ENCODE data around the gene SULT4A1. TPM values are rescaled to one million over a fixed set of nuclear protein-coding genes. Genes with fewer than 3 reads are reported as not detected.

SULT4A1 gene
- total RNA-seq, 1 donor from 2014 or later = 0.50 TPM

DNA sequence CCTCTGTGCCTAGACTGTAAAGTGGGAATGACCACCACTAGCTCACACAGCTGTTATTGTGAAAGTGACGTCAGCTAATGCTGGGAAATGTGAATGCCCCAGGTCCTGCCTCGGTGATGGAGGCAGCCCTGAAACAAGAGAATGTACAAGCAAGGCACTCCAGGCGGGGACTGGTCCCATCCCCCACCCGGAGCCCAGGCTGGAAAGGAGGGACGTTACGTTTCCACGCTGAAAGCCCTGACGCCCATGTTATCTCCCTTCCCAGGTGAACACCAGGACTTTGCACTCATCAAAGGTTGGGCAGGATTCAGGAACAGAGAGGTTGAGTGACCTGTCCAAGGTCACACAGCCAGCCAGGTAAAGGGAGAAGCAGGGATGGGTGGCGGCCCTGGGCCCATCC lies 784 bp downstream of the SULT4A1 start:
- no peak for DNase-seq (ENCODE audit: low read depth)

DNA sequence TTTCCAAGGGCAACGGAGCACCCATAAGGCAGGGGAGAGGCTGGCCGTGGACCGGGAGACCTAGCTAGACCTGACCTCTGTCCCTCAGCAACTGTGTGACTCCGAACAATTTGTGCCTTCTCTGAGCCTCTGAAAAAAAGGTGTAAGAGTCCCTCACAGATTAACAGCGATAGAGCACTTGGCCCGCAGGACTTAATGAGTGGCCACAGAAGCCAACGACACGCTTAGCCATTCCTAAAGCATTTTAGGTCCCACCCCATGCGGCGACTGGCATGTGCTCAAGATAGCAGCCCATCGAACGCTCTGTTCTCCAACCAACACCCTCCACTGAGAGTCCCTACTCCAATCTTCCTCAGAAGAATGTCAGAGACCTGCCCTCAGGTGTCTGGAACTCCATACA lies 1.5 kb downstream of the SULT4A1 start:
- DNase-seq (ENCODE audit: low read depth) = no peak

DNA sequence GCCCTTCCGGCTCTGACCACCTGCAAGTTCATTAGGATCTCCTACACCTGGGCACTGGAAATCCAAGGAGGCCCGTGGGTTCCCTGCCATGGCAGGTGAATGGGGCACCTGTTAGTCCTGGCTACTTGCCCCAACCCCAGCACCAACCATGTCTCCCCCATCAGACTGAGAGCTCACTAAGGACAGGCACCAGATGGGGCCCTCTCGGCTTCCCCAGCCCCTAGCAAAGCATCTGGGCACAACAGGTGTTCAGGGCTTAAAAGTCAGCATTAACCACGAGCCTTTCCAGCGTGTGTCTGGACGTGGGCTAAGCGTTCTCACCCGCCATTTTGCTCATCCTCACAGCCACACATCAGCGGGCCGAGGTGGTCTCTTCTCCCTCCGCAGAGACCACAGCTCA lies 2.2 kb downstream of the SULT4A1 start:
- DNase-seq (ENCODE audit: low read depth) = no peak

DNA sequence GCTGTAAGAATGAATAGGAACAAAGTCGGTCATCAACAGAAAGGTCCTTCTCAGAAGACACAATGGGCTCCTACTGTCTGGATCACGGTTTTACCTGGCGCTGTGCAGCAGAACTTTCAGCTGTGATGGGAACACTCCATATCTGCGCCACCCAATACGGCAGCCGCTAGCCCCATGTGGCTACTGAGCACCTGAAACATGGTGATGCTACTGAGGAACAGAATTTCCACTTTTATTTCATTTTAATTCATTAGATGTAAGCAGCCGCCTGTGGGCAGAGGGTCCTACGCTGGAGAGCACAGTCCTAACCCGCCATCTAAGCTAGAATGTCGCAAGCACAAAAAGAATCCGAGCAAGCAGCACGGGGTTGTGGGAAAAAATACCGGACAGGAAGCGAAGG lies 2.7 kb downstream of the SULT4A1 start:
- DNase-seq (ENCODE audit: low read depth) = no peak

DNA sequence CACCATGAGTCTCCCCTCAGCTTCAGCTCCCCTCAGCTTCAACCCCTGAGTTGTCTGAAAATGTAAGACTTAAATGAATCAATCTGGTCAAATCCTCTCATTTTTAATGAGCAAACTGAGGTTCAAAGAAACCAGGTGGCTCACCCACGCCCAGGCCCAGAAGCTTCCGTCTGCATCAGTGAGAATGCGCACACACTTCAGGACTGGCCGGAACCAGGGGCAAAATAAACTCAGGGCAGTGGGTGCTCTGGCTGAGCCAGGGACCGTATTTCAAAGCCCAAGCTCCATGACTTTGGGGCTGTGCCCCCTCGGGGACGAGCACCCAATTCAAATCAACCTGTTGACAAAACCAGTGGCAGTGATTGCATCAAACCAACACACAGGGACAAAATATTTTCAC lies 3.1 kb downstream of the SULT4A1 start:
- no peak for DNase-seq (ENCODE audit: low read depth)

DNA sequence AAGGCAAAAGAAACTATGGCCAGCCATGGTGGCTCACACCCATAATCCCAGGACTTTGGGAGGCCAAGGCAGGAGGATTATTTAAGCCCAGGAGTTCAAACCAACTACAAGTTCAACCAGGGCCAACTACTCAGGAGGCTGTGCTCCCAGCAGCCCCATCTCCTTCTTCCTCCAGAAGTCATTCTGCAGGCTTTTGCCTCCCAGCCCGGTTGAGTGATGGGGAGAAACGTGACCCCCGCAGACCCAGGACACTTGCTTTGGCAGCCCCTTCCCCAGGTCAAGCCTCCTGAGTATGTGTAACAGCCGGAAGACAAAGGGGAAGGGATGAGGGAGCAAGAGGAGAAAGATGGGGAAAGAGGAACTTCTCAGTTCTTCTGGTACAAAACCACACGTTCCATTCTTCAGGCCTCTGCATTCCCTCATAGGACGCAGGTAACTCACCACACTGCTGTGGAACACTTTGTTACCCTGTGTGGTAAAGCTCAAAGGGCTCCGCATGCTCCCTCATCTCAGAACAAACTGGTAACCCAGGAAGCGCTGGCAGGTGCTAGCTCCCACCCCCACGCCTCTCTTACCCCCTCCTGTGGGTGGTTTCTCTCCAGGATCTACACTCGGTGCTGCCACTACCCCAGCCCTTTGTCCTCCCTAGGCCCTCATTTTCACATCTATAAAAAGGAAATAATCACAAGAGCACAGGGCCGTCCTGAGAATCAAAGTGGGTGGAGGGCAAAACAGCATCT lies 4.0 kb downstream of the SULT4A1 start:
- DNase-seq (ENCODE audit: low read depth) = no peak

DNA sequence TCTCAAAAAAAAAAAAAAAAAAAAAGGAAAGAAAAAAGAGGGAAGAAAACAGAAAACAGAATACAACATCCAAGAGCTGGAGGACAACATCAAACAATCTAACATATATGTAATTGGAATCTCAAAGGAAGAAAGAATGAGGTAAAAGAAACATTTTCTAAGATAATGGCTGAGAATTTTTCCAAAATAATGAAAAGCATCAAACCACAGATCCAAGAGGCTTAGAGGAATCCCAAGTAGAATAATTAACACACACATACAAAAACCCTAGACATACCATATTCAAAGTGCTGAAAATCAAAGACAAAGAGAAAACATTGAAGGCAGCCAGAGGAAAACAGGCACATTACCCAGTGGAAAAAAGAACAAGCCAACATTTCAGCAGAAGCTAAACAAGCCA lies 4.9 kb downstream of the SULT4A1 start:
- no peak for DNase-seq (ENCODE audit: low read depth)

DNA sequence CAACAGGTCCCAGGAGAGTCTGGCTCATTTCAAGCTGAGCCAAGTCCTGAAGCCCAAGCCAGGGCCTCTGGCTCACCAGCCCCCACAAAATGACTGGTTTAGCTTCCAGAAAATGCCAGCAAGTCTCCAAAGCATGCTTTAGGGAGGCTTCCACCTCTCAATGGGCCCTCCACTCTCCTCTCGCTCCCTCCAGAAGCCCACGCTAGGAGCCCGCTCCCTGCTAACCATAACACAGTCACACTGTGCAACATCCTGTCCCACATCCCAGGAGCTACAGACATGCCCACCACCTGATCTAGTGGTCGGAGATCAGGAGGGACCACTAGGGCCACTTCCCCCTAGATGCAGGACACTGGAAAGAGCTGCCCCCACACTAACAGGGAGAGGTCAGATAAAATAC lies 6.9 kb downstream of the SULT4A1 start:
- DNase-seq (ENCODE audit: low read depth) = no peak

DNA sequence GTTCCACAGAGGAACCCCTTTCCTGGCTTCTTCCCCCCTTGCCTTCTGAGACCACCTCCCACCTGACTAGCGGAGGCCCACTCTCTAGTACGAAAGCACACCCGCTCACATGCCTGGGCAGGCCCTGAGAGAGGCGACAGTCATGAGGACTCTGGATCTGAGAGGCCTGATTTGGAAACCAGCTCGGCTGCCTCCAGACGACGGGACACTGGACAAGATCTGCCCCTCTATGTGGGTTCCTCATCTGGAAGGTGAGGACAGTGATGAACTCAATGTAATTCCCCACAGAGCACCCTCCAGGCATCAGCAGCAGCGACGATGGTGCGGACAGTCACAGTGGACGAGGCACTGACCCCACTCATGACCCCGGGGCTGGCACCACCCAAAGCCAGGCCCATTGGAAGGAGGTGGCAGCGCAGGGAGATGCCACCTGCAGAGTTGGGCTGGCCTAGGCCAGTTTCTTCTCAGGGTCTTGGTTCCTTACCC lies 7.5 kb downstream of the SULT4A1 start:
- DNase-seq (ENCODE audit: low read depth) = no peak

DNA sequence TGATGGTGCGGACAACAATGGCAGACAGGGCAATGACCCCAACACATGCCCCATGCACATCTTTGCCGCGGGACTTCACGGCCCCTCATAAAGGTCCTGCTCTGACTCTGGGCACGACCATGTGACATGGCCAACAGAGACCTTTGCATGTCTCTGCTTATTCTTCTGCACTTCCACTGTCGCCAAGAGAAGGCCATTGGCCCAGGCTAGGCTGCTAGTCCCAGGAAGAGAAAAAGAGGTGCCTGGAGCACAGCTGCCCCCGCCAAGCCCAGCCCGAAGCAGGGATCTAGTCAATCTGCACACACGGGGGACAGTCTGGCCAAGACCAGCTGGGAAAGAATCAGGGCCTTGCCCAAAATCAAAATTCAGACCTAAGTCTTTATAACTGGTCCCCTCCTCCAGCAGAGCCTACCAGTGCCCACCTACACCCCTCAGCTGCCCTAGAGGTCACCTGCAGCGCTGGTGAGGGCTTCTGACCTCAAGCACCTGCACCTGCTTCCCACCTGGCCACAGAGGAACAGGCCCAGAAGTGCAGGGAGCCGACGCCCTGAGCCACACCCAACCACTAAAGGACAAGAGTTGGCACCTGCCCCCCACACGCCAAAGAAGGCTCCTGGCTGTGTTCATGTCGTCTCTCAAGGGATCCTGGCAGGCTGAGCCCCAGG lies 8.1 kb downstream of the SULT4A1 start:
- DNase-seq (ENCODE audit: low read depth) = no peak

DNA sequence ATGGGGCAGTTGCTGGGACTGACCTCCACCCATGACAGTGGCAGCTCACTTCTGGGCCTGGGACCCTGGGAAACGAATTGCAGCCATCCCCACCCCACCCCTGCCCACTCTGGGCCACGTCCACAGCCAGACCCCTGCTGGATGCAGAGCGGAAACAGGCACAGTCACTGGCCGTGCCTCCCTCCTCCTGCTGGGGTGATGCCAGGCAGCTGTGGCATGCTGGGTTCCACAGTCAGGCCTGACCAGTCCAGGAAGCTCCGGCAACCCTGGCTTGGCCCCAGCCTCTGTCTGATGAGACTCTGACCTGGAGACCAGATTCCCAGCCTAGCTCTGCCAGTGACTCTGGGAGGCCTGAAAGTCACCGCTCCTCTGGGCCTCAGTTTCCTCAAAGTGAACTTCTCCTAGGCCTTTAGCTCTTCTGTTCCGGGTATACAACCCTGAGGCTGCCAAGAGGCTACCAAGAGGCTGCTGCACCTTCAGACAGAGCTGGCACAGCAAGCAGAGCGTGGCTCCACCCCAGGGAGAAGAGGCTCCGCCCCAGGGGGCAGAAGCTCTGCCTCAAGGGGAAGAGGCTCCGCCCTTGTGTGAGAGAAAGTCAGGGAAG lies 8.9 kb downstream of the SULT4A1 start:
- no peak for DNase-seq (ENCODE audit: low read depth)

DNA sequence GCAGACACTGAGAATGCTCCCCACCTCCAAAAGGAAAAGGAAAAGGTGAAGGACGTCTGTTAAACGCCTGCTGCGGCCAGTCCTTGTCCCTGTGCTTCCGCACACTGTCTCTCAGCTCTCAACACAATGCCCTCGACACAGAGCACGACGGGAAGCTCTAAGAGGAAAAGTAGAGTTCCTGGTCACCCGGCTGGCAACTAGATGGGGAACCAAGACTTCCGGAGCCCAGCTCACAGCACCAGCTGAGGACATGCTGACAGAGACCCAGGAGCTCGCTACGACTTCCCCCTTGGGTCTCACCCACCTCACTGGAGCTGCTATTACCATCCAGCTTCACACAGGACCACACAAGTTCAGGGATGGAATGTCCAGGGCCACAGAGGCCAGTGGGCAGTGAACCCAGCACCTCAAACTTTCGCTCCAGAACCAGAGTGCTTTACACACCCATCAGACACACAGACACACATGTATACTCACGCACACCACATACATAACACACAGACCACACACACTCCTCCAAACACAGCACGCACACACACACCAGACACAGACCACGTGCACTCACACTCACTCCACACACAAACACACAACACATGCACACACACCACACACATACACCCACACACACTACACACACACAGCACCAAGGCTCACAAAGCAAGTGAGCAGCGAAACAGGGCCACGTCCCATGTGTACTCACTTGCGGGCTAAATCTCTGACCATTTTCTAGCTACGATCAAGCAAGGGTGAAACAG lies 9.6 kb downstream of the SULT4A1 start:
- DNase-seq (ENCODE audit: low read depth) = no peak

DNA sequence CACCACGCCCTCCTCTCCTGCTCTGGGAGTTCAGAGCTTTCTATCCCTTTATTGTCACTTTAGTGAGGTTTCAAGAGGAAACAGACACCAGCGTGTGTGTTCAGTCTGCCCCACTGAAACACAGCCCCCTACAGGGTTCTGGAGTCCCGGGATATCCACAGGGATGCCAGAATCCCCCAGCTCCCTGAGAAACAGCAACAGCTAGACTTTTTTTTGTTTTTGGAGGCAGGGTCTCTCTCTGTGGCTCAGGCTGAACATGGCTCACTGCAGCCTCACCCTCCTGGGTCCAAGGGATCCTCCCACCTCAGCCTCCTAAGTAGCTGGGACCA lies 10.4 kb downstream of the SULT4A1 start:
- DNase-seq (ENCODE audit: low read depth) = no peak

DNA sequence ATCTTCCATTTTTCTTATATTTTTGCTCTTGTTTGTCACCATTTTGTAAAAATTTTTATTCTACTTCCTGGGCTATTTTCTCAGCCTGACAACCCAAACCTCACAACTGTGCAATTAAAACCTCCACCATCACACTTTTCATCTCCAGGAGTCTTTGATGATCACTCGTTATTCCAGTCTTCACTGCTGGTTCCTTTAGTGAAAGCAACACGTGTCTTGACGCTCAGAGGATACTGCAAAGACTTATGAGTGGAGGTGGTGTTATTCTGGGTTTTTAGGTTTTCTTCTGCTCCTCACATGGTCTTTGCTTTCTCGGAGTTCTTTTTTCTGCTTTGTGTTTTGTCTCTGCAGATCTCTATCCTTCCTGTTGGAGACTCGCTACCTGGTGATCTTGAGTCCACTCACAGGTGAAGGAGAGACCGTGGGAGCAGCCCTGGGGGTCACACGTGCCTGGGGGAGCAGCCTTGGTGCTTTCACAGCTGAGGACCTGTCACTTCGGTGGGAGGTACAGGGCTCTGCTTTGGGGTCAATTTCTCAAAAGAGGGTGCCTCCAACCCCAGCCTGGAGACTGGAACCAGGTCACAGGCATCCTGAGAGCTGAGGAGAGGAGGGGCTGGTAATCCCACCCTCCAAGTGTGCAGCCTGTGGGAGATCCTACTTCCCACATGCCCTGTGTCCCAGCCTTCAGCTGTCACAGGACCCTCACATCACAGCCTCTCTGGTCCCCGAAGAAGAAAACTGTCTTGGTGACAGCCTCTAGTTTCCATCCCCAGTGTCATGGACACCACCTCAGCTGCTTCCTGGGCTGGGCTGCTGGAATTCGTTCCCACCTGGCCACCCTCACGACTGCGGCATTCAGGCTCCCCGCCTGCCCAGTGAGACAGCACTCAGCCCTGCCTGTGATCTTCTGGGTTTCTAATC lies 11.0 kb downstream of the SULT4A1 start:
- no peak for DNase-seq (ENCODE audit: low read depth)

DNA sequence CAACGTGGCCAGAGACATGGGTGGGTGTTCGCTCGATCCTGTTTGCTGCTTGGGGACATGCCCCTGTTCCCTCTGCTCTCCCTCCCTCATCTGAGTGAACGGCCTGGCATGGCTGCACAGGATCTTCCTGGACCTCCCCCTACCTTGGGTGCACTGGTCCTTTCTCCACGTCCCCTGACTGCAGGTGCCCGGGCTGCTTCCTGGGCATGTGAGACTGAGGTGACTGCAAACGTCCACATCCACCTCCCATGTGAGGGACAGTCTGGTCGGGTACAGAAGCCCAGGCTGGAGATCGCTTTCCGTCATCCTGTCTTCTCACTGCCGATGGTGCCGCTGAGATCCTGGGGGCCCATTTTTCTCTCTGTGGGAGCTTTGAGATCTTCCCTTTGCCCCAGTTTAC lies 11.8 kb downstream of the SULT4A1 start:
- no peak for DNase-seq (ENCODE audit: low read depth)

DNA sequence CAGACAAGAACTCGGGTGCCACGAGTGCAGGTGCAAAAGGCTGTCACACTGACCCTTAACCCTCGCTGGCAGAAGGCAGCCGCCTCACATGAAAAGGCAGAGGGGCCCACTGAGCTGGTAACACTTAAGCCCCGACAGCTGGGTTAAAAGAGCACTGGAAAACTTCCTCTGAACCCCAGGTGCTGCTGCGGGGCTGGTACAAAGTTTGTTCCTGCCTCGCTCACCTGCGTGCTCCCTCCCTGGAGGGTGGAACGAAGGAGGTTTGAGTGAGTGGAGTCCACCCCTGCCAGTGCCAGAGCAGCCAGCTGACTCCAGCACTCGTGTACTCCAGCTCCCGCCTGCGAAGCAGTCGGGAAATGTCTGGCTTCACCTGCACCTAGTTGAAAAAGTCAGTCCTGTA lies 12.6 kb downstream of the SULT4A1 start:
- no peak for DNase-seq (ENCODE audit: low read depth)

DNA sequence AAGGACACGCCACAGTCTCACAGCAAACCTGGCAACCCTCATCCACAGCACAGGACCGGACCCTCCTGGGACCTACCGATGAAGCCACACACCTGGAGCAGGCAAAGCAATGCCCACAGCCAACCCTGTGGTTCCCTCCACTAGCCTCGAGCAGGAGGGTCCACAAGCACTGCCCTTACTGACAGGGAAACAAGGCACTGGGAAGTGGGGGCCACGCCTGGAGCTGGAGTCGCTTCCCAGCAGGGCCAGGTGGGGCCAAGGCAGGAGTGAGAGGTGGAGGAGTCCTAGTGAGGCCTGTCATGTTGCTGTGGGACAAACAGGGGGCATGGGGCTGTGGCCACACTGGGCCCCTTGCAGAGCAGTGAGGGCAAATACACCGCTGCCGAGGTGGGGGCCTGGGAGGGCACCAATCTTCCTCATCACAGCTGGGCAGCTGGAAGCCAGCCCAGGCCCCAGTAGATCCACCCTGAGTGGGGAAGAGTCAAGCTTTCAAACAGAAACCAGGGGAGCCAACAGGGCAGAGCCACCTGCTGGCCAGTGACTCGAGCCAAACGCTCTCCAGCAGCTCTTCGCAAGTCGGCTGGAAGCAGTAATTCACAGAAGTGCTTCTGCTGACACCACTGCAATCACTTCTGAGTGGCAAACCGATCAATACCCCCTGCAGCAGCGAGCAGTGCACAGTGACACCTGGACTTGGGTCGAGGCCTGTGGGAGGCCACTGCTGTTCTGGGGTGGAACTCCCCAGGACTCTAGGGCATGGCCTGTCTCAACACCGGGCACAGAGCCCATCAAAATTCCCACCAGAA lies 13.7 kb downstream of the SULT4A1 start:
- DNase-seq (ENCODE audit: low read depth) = peak; percentile 27

DNA sequence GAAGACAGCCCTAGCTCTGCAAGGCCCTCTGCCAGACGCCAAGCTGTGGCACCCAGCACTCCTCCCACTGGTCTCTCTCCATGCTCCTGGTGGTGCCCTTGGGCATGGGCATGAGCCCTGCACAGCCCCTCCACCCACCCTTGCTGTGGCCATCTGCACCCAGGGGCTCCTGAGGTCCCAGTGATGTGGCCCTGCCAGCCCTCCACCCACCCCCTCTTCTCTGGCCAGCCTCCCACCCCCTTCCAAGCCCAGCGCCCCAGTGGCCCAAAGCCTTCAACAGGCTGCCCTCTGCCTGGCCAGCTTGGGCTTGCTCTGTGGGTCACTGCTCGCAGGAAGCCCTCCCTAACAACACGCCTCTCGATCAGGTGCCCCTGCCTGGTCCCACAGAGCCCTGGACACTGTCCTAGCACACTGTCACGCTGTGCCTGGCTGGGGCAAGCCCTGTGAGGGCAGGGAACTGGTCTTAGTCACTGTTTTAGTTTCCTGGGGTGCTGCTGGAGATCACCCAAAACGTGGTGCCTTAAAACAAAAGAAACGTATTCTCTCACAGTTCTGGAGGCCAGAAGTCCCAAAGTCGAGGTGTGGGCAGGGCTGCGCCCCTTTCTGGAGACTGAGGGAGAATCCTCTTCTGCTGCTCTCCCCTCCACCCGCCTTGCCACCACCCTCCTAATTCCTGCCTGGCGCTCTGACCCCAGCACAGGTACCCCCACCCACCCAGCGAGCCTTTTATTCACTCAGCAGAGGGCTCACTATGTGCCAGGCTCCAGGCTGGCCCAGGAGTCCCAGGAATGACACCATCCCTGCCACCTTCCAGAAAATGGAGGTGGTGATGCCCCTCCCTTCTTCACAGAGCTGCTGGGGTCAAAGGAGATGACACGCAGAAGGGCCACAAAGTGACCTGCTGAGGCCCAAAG lies 14.7 kb downstream of the SULT4A1 start:
- no peak for DNase-seq (ENCODE audit: low read depth)

DNA sequence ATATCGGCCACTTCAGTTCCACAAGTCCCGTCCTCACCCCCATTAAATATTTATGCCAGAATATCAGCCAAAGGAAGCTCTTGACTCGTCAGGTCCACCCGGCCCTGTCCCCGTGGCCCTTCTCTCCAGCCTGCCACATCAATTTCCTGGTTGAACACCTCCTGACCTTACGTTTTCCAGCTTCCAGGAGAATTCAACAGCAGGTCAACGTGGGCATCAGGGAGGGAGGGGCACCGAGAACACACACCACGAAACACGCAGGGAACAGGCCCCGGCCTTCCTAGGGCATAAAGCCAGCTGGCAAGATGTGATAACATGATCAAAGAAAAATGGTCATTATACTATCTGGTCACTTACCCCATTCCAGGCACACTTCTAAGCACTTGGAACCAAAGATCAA lies 15.3 kb downstream of the SULT4A1 start:
- DNase-seq (ENCODE audit: low read depth) = no peak

DNA sequence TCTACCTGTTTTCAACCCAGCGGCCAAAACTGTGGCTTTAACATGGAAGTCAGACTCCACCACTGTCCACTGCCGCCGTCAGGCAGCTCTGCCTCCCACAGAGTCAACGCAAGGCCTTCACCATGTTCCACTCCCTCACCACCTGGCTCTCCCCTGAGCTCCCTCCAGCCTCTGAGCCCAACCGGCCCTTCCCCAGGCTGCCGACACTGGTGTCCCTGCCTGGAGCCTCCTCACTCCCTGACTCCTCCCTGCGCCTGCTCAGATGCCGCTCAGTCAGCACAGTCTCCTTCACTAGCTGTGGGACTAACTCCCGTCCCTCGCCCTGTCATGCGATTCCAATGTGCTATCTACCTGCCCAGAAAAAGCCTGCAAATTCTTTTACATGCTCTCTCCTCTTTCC lies 16.3 kb downstream of the SULT4A1 start:
- no peak for DNase-seq (ENCODE audit: low read depth)

Measured in renal cortical epithelial cell (primary cell).